Spleen (tissue), 7 donors: ENCODE results near the gene CCDC3.

Experiments
- POLR2A ChIP-seq, 3 donors: fragments of 450-650 bp; IDR thresholded peaks; one replicate each; pipeline ENCODE4 v1.5.1; 2017; ENCODE audit warnings: antibody characterized with exemption in 3 of 3, mild to moderate bottlenecking in 1 of 3
- POLR2AphosphoS5 ChIP-seq, 3 donors: sonication (generic); formaldehyde crosslinking; IDR thresholded peaks; one replicate each; pipeline ENCODE4 v1.5.1; 2017; ENCODE audit warnings: antibody characterized with exemption in 3 of 3
- TF ChIP-seq, protein P1 (sequence below), 11 experiments: fragments of 200-600 bp in 7 of 11; fragments of 450-650 bp in 4 of 11; sonication (generic) in 4 of 11; IDR thresholded peaks in 8 of 11; conservative IDR thresholded peaks in 3 of 11; 1 replicate in 7 of 11; 2 replicates in 4 of 11; pipeline versions ENCODE4 v1.4.0 to v1.8.0; 2016 to 2021; ENCODE audit warnings: antibody characterized with exemption in 11 of 11, inconsistent platforms in 4 of 11, mild to moderate bottlenecking in 1 of 11
- donor health status: DM: no; HTN: no; CAD: no; lungs with moderate emphysema.
- donor health status: DM: no; HTN: no; CAD: no.
- donor health status: DM: no; HTN: no; CAD: no.

DNA sequence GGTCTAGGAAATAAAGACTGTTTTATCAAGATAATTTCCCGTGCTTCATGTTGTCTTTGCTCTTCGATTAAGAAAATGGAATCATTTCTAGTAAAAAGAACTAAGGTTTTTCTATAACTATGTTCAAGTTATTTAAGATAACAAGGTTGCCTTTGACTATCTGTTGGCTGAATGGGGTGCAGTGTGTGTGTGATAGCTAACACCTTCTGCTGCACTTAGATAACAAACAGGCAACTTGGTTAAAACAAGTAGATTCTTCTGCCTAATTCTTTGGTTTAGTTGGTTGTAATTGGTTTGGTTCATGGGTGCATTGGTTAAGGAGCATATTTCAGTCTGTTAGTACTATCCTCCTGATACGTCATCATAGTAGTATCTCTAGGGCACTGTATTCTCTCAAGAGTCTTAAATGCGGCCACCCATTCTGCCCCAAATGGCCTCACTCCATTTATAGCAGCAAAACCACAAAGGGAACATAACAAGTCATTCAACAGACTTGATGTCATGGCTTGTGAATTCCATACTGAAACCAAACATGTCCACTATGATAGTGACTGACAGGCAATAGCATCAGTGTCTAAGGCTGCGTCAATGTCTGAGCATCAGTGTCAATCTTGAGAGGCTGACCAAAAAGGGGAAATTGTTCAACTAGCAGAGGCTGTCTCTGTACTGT, 55.7 kb downstream of the CCDC3 start:
- TF ChIP-seq, protein P1, sequence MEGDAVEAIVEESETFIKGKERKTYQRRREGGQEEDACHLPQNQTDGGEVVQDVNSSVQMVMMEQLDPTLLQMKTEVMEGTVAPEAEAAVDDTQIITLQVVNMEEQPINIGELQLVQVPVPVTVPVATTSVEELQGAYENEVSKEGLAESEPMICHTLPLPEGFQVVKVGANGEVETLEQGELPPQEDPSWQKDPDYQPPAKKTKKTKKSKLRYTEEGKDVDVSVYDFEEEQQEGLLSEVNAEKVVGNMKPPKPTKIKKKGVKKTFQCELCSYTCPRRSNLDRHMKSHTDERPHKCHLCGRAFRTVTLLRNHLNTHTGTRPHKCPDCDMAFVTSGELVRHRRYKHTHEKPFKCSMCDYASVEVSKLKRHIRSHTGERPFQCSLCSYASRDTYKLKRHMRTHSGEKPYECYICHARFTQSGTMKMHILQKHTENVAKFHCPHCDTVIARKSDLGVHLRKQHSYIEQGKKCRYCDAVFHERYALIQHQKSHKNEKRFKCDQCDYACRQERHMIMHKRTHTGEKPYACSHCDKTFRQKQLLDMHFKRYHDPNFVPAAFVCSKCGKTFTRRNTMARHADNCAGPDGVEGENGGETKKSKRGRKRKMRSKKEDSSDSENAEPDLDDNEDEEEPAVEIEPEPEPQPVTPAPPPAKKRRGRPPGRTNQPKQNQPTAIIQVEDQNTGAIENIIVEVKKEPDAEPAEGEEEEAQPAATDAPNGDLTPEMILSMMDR (IDR thresholded peaks at IDR 0.05 in 8 of 11, conservative IDR thresholded peaks at IDR 0.05 in 3 of 11), result no peak
- no peak for TF ChIP-seq POLR2A (IDR thresholded peaks at IDR 0.05)
- no peak for TF ChIP-seq POLR2AphosphoS5 (IDR thresholded peaks at IDR 0.05)
